BJ (cell line): Measurements from ENCODE around the gene BMERB1. TPM values are rescaled to one million over a fixed set of nuclear protein-coding genes. Genes with fewer than 3 reads are reported as not detected.

ENCODE experiments used
- CTCF ChIA-PET: fragments of 350-600 bp; formaldehyde crosslinking; extraction: SDS; loops from one replicate; lab custom pipeline; 2021; ENCODE audit warnings: antibody characterized with exemption, inconsistent platforms; lab: Yijun Ruan, JAX
- POLR2A ChIA-PET: fragments of 300-600 bp; sonication (Branson Sonifier 250); formaldehyde crosslinking; extraction: SDS; loops from one replicate; lab custom pipeline; 2021; ENCODE audit warnings: antibody characterized with exemption; lab: Charles Lee
- DNase-seq: peaks from one replicate; pipeline ENCODE4 v3.0.0-alpha.2; 2011; ENCODE audit warnings: low read depth
- H3K27me3 ChIP-seq: 2 replicates; pipeline ENCODE4 v1.6.0; 2011; ENCODE audit warnings: low read length; ENCODE audit not compliant: control insufficient read depth, insufficient read depth
- H3K36me3 ChIP-seq: 2 replicates; pipeline ENCODE4 v1.5.1; 2011; ENCODE audit warnings: low read length; ENCODE audit not compliant: control insufficient read depth, insufficient read depth
- H3K4me3 ChIP-seq: 2 replicates; pipeline ENCODE4 v1.5.1; 2011; ENCODE audit warnings: low read depth, mild to moderate bottlenecking, control low read depth, low read length
- polyA plus RNA-seq: library from polyadenylated mRNA; depleted of rRNA; stranded (reverse); fragments of >200 nt; gene quantifications from 2 replicates; pipeline ENCODE4 v1.2.3, GENCODE V29; 2011
- TF ChIP-seq, protein P1 (sequence below): IDR thresholded peaks from 2 replicates; pipeline ENCODE4 v1.5.1; 2011; ENCODE audit warnings: low read depth, mild to moderate bottlenecking, control low read depth, inconsistent platforms, low read length, moderate library complexity; ENCODE audit not compliant: insufficient read depth

The BMERB1 gene
- polyA plus RNA-seq, 1 experiment, result 72.8 TPM

GRCh38 chr16:15483857-15484256, 49.5 kb downstream of the BMERB1 start:
- Histone ChIP-seq H3K36me3 (no peaks in the 10 kb centered on the region), H3K27me3 (no peaks in the 10 kb centered on the region), H3K4me3 (no peak overlapping the region)
- POLR2A ChIA-PET, result no interaction called here
- TF ChIP-seq, protein P1, sequence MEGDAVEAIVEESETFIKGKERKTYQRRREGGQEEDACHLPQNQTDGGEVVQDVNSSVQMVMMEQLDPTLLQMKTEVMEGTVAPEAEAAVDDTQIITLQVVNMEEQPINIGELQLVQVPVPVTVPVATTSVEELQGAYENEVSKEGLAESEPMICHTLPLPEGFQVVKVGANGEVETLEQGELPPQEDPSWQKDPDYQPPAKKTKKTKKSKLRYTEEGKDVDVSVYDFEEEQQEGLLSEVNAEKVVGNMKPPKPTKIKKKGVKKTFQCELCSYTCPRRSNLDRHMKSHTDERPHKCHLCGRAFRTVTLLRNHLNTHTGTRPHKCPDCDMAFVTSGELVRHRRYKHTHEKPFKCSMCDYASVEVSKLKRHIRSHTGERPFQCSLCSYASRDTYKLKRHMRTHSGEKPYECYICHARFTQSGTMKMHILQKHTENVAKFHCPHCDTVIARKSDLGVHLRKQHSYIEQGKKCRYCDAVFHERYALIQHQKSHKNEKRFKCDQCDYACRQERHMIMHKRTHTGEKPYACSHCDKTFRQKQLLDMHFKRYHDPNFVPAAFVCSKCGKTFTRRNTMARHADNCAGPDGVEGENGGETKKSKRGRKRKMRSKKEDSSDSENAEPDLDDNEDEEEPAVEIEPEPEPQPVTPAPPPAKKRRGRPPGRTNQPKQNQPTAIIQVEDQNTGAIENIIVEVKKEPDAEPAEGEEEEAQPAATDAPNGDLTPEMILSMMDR, result no peak
- no peak for DNase-seq
- CTCF ChIA-PET, result no interaction called here

DNA sequence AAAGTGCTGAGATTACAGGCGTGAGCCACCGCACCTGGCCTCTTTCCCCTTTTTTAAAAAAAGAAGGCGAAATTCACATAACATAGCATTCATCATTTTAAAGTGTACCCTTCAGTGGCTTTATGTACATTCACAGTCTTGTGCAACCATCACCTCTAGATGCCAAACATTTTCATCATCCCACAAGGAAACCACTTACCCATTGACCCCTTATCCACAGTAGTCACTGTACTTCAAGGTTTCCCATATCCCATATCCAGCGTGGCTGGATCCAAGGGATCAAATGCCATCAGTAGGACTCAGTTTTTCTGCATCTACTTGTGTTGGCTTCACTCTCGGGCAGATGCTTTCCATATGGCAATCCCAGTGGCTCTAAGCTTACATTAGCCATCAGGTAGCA, 50.3 kb downstream of the BMERB1 start:
- Histone ChIP-seq H3K4me3 (no peak overlapping the region), H3K27me3 (no peaks in the 10 kb centered on the region), H3K36me3 (no peaks in the 10 kb centered on the region)
- POLR2A ChIA-PET, result no interaction called here
- CTCF ChIA-PET, result no interaction called here
- no peak for DNase-seq
- TF ChIP-seq, protein P1, result no peak

DNA sequence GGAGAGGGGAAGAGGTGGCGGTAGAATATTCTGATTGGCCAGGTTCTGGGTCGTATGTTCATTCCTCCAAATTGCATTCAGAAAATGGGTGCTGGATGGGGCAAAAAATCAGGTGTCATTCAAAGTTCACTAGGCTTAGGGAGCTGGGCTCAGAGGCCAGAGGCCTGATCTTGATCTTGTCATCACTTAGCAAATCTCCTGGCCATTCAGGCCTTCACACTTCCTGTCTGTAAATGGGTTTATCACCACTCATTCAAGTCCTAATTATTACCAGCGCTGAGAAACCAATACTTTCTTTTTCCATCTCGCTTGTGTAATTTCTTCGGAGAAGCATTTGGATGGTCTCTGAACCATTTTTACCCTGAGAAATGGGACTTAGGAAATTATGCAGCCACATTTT, 50.8 kb downstream of the BMERB1 start:
- no peaks in the 10 kb centered on the region for H3K36me3 ChIP-seq
- TF ChIP-seq, protein P1, result no peak
- ChIA-PET POLR2A (no interaction called here), CTCF (interaction anchor here (0.8 kb wide), 1 partner anchor 256 kb away, joined by 3 read pairs; no protein-coding TSS in a partner anchor)
- no peak for DNase-seq
- no peaks in the 10 kb centered on the region for H3K27me3 ChIP-seq
- no peak overlapping the region for H3K4me3 ChIP-seq

DNA sequence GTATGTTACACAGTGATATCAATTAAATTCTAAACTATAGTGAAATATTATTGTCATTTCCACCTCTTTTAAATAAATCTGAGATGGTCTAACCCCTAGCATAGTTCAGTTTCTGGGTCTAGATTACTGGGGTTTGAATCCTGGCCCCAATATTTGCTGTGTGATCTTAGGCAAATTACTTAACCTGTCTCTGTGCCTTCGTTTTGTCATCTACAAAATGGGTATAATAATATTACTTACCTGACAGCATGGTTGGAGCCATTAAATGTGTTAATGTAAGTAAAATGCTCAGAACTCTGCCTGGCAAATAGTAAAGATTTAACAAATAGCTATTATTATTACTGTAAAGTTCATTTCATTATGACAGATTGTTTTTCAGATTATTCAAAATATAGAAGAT, 52.3 kb downstream of the BMERB1 start:
- ChIA-PET POLR2A (no interaction called here), CTCF (no interaction called here)
- no peak for DNase-seq
- Histone ChIP-seq H3K4me3 (no peak overlapping the region), H3K27me3 (no peaks in the 10 kb centered on the region), H3K36me3 (no peaks in the 10 kb centered on the region)
- TF ChIP-seq, protein P1, result no peak

DNA sequence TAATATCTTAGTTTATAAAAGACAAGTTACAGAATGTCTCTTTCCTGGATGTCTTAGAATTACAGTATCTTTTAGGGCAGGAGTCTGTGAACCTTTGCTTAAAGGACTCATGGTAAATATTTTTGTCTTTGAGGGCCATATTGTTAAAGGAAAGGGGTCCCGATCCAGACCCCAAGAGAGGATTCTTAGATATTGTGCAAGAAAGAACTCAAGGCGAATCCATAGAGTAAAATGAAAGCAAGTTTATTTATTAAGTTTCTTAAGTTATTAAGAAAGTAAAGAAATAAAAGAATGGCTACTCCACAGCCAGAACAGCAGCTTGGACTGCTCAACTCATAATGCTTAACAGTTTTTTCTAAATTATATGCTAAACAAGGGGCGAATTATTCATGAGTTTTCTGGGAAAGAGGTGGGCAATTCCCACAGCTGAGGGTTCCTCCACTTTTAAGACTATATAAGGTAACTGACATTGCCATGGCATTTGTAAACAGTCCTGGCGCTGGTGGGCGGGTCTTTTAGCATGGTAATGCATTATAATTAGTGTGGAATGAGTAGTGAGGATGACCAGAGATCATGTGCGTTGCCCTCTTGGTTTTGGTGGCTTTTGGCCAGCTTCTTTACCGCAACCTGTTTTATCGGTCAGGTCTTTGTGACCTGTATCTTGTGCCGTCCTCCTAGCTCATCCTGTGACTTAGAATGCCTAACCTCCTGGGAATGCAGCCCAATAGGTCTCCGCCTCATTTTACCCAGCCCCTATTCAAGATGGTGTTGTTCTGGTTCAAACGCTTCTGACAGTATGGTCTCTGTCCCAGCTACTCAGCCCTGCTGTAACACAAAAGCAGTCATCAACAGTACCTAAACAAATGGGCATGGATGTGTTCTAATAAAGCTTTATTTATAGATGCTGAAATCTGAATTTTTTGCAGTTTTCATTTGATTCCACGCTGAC, 53.2 kb downstream of the BMERB1 start:
- TF ChIP-seq, protein P1, result no peak
- no peak overlapping the region for H3K4me3 ChIP-seq
- ChIA-PET POLR2A (no interaction called here), CTCF (interaction anchor here (0.6 kb wide), 1 partner anchor 24 kb away, joined by 3 read pairs; no protein-coding TSS in a partner anchor)
- H3K27me3 ChIP-seq, result no peaks in the 10 kb centered on the region
- DNase-seq, result no peak
- H3K36me3 ChIP-seq, result no peaks in the 10 kb centered on the region
